Right ventricle myocardium inferior (tissue), 1 donor: ENCODE data around the gene NT5M. TPM values are rescaled to one million over a fixed set of nuclear protein-coding genes. Genes with fewer than 3 reads are reported as not detected.
"Not testable (repeated sequence)": the region's sequence is repeated elsewhere in the genome, so short reads cannot be mapped to it uniquely, and the experiment has no call there.

Experiments used
- ATAC-seq: fragments of 200-7000 bp; cut with Tn5 transposase; one replicate; pipeline ENCODE4 v1.9.1; 2020; ENCODE audit warnings: mild to moderate bottlenecking, moderate library complexity
- DNase-seq: peaks from one replicate; pipeline ENCODE4 v3.0.0; 2021; ENCODE audit errors: missing footprints
- intact Hi-C: fragments of 100-400 bp; cut with DNase I; formaldehyde crosslinking; loops from one replicate; pipeline ENCODE4 v1.11.0; 2022
- total RNA-seq: library from RNA; stranded (reverse); fragmentation: NEBNext Ultra II Directional; extraction: Animal tissue kit (Norgen Biotek cat#: 25700); gene quantifications from one replicate; pipeline ENCODE4 v1.2.1, GENCODE V29; 2021
- donor health status: DM: no; HTN: yes; CAD: no; lungs with severe emphysema.

NT5M gene
- total RNA-seq, 1 donor from 2014 or later, result 8.3 TPM

- intact Hi-C loops, result no loop called here
Measured at GRCh38 chr17:17298108-17298507, 5.1 kb upstream of the NT5M start.

GRCh38 chr17:17300624-17301568 lies 2.3 kb upstream of the NT5M start:
- ATAC-seq (peak; percentile 41), DNase-seq (no peak)
- intact Hi-C loops, result no loop called here

More at GRCh38 chr17:17298108-17298507, 5.1 kb upstream of the NT5M start:
- ATAC-seq, result no peak
- DNase-seq, result no peak

DNA sequence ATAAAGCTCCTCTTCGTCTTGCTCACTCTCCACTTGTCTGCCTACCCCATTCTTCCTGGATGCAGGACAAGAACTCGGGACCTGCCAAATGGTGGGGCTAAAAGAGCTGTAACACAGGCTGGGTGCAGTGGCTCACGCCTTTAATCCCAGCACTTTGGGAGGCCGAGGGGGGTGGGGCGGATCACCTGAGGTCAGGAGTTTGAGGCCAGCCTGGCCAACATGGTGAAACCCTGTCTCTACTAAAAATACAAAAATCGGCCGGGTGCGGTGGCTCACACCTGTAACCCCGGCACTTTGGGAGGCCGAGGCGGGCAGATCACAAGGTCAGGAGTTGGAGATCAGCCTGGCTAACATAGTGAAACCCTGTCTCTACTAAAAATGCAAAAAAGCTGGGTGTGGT lies 1.5 kb upstream of the NT5M start:
- intact Hi-C loops, DNase-seq, ATAC-seq: not testable (repeated sequence)

DNA sequence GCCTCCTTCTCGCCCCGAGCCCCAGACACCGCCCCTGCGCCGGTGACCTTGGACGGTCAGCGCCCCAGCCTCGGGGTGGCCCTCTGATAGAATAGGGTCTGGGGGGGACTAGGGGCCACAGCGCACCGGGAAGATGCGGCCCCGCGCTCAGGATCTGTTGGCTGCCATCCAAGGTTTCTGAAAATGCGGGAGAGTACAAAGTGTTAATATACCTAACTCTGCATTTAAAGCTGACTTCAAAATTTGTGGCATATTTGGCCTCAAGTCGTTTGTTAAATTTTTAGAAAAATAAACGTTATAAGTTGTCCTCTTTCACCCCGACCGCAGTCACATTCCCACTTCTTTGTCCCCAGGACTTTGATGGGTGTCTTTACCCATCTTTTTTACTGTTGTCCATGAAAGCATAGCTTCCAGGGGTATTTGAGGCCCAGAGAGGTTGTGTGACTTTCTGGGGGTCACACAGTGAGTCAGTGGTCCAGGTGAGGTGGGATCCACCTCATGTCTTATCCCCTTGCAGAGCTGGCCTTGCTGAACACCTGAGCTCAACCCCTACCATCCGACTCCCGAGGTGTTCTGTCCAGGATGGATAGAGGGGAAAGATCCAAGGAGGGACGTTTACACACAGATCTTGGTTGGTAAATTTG lies 796 bp downstream of the NT5M start:
- intact Hi-C loops, result no loop called here
- ATAC-seq, result no peak
- no peak for DNase-seq

DNA sequence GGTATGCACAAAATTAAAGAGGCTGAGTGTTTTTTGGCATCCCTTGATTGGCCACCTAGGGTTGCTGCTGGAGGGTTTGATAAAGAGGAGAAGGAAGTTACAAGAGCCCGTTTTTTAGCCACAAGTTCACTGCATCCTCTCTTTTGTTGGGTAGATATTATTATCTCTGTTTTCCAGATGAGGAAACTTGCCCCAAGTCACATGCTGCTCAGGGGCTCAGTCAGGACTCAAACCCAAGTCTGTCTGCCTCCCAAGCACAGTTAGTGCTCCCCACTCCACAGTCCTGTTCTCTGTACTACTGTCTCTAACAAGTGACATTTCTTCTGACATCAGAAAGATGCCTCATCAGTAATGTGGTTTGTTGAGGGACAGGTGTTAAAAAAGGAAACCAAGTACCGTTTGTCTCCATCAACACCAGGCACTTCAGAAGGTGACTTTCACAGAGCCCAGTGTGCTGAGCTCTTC lies 1.4 kb downstream of the NT5M start:
- peak; percentile 4 for ATAC-seq
- DNase-seq, result no peak

DNA sequence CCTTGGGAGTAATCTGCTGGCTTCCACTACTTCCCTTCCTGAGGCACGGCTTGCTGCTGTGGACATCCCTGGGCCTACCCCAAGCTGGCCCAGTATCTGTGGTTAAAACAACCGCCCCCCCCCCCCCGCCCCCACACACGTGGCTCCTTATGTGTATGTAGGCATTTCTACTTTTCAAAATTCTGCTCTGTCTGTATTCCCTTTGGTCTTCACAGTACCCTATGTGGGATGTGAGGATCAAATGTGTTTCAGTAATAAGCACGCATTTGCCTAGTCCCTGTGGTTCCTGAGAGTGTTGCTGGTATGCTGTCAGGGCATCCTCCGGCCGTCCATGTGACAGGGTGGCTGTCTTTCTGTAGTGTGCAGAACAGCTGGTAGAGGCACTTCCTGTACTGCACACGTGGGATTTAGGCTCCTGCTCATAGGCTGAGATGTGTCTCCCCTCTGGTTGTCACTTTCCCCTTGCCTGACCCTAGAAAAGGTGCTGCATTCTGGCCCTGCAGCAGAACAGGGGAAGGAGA lies 2.2 kb downstream of the NT5M start:
- intact Hi-C loops, result no loop called here
- ATAC-seq, result no peak
- no peak for DNase-seq

More for the DNA sequence above, 1.4 kb downstream of the NT5M start:
- intact Hi-C loops, result no loop called here

DNA sequence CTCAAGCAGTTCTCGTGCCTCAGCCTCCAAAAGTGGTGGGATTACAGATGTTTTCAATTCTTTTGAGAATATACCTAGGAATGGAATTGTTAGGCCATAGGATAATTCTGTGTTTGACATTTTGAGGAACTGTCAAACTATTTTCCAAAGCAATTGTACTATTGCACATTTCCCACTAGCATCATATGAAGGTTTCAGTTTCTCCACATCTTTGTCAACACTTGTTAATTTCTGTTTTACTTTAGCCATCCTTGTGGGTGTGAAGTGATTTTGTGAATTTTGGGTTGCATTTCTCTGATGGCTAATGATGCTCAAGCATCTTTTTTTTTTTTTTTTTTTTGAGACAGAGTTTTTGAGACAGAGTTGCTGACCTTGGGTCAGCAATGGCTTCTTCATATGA lies 6.2 kb downstream of the NT5M start:
- intact Hi-C loops, result no loop called here
- no peak for ATAC-seq
- no peak for DNase-seq

GRCh38 chr17:17313350-17313991 lies 10.3 kb downstream of the NT5M start:
- no peak for DNase-seq
- intact Hi-C loops, result loop anchor here (2.0 kb wide), 1 partner anchor 313 kb away; no protein-coding TSS in a partner anchor
- peak; percentile 42 for ATAC-seq

GRCh38 chr17:17314501-17315071 lies 11.4 kb downstream of the NT5M start:
- intact Hi-C loops, result no loop called here
- DNase-seq, result no peak

GRCh38 chr17:17315142-17315821 lies 12.1 kb downstream of the NT5M start:
- intact Hi-C loops, result no loop called here
- ATAC-seq (no peak), DNase-seq (no peak)

More at GRCh38 chr17:17314501-17315071, 11.4 kb downstream of the NT5M start:
- no peak for ATAC-seq

GRCh38 chr17:17320188-17320910 lies 17.2 kb downstream of the NT5M start:
- no peak for DNase-seq
- no peak for ATAC-seq
- intact Hi-C loops, result no loop called here

DNA sequence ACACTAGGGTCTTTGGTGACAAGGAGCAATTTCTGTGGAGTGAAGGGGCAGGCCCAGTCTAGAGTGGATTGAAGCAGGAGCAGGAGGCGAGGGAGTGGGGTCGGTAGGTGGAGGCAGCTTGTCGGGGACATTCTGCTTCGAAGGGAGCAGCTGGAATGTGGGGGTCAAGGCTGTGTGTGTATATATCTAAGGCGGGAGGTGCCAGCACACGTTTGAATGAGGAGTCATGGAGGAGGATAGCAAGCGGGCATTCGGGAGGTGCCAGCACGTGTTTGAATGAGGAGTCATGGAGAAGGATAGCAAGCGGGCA lies 17.7 kb downstream of the NT5M start:
- no peak for ATAC-seq
- intact Hi-C loops, result no loop called here
- no peak for DNase-seq

DNA sequence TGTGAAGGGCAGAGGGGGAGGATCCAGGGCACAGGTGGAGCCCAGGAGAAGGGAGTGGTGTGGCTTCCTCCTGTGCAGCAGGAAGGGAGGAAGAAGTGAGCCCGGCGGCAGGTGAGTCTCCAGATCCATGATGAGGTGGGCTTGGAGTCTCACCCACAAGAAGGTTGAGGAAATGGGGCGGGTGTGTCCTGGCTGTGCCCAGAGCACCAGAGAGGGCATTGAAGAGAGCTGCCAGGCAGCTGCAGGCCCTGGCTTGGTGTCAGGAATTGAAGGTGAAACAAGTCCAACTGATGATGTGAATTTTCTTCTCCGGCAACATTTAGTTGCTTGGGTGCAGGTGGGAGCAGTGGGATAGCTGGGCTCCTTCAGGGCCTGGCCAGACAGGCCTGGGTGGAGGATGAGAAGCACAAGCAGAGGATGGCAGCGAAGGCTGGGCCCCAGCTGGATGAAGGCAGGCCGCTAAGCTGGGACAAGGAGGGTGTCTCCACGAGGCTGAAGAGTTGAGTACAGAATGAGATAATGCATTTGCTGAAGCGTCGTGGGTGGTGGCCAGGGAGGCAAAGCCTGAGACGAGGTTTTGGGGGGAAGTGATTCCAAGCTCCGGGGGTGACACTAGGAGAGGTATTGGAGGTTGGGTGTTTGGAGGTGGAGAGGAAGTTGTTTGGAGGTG lies 18.3 kb downstream of the NT5M start:
- ATAC-seq, result no peak

DNA sequence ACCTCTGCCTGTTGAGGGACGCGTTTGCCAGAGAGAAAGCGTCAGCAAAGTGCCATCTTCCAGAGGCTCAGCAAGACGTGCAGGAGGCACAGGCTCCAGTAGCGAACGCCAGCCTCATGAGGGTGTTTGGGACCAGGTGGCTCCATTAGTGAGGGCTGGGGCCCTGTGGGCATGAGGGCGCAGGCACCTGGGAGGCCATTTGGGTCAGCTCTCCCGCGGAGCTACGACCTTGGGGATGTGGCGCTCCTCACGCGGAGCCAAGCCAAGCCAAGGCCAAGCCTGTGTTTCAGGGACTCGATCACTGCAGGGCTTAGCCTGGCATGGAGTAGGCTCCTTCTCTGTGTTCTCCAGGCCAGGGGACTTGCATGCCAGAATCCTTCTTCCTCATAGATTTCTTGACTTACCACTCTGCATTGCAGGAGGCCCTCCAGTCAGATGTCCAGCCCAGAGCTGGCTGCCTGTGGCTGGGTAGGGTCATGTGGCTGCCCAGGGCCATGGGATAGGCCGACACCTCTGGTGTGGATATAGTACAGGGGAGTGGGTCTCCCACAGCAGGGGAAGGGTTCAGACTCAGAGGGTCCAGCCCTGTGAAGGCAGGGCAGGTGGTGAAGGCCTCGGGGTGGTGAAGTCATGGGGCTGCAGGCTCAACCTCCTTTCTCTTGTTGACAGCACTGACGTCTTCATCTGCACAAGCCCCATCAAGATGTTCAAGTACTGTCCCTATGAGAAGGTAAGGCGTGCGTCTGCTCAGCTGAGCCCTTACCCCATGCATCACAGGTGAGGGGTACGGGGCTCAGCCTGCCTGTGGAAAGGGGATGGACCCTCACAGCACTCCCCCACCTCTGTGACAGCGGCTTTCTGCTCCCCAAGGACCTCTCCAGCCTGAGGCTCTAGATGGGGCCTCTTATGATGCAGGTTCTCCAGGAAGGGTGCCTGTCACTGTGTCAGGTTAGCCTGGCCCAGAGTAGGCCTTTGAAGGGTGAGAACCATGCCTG lies 19.6 kb downstream of the NT5M start:
- ATAC-seq (no peak), DNase-seq (no peak)
- intact Hi-C loops, result no loop called here

More for the DNA sequence above, 18.3 kb downstream of the NT5M start:
- intact Hi-C loops, result no loop called here
- DNase-seq, result no peak

DNA sequence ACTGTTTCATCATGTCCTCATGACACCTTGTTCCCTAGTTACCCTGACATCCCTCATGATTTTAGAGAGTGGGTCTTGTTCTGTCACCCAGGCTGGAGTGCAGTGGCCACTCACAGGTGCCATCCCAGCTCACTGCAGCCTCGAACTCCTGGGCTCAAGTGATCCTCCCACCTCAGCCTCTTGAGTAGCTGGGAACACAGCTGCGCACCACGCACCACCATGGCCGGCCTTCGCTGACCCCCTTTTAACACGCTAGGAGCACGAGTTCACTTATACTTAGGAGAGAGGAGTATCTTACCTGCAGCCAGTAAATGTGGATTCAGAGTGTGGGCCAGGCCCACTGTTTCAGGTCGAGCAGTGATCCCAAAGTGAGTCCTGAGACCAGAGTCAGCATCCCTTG lies 21.4 kb downstream of the NT5M start:
- ATAC-seq (no peak), DNase-seq (no peak)
- intact Hi-C loops, result no loop called here

- DNase-seq (no peak), ATAC-seq (no peak)
- intact Hi-C loops, result no loop called here
Measured at GRCh38 chr17:17325228-17325627, 22.1 kb downstream of the NT5M start.
